ENCODE data around the gene COL6A1. TPM values are rescaled to one million over a fixed set of nuclear protein-coding genes. Genes with fewer than 3 reads are reported as not detected.

The COL6A1 gene
- total RNA-seq, 1 experiment from 2014 or later: 87.5 TPM

DNA sequence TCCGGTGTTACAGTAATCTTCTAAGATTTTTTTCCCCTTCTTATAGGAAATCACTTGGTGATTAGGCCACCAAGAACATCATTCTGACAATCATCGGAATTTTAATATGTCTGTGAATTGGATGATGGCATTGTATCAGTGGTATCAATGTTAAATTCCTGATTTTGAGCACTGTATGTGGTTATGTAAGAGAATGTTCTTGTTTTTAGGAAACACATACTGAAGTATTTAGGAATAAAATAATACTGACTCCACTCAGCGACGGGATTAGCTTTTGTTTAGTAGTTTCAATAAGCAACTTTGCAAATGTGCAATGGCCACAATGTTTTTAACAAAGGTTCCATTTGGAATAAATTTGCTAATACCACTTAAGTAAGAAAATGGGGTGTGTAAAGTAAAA is 30.6 kb downstream of the COL6A1 start:
- Histone ChIP-seq H3K27ac (ENCODE audit: low read depth, low read length) (no peak overlapping the region), H3K27me3 (ENCODE audit: insufficient read depth, low read length) (peaks cover 46% of the 10 kb centered on the region), H3K9me2 (ENCODE audit: insufficient read depth) (no peaks in the 10 kb centered on the region), H3K36me3 (ENCODE audit: control insufficient read depth in 1 of 2, insufficient read depth in 2 of 2, low read length in 2 of 2) (no peaks in the 10 kb centered on the region), H3K4me1 (ENCODE audit: control insufficient read depth in 1 of 2, insufficient read depth in 2 of 2, low read length in 2 of 2) (no peaks in the 10 kb centered on the region), H3K9me3 (ENCODE audit: control insufficient read depth in 1 of 2, insufficient read depth in 1 of 2, low read depth in 1 of 2, low read length in 2 of 2) (no peaks in the 10 kb centered on the region), H3K79me2 (ENCODE audit: insufficient read depth, low read length) (no peaks in the 10 kb centered on the region), H3K9ac (ENCODE audit: low read length) (no peak overlapping the region), H3K4me2 (ENCODE audit: low read length) (no peak overlapping the region), H3K4me3 (replicated peaks in 1 of 2; ENCODE audit: low read depth in 1 of 2, low read length in 2 of 2) (no peak overlapping the region), H2AFZ (ENCODE audit: low read depth, low read length, poor library complexity, severe bottlenecking) (no peak overlapping the region), H4K20me1 (ENCODE audit: insufficient read depth) (no peaks in the 10 kb centered on the region)
- ChIA-PET POLR2A (no interaction called here), CTCF (no interaction called here), RAD21 (ENCODE audit: low non-redundant PET in 1 of 2, low total read pairs in 2 of 2, uncharacterized antibody in 2 of 2, unreplicated experiment in 2 of 2) (no interaction called here)
- intact Hi-C loops (cut with micrococcal nuclease): no loop called here
- no peak for ATAC-seq
- BruUV-seq (replicated peaks): no TSS peak
- DNase-seq (ENCODE audit: low read depth, low spot score): no peak
- TF ChIP-seq RAD21 (IDR thresholded peaks at IDR 0.05; ENCODE audit: low read depth) (no peak), POLR2AphosphoS5 (IDR thresholded peaks at IDR 0.05; ENCODE audit: low read depth, low read length) (no peak), FOSL1 (IDR thresholded peaks at IDR 0.05; ENCODE audit: low read depth) (no peak), EGR1 (IDR thresholded peaks at IDR 0.05; ENCODE audit: low read depth) (no peak), ZFX (IDR thresholded peaks at IDR 0.05) (no peak), EZH2 (IDR thresholded peaks at IDR 0.05) (no peak), TCF7L2 (IDR thresholded peaks at IDR 0.05; ENCODE audit: borderline replicate concordance, extremely low read depth, insufficient read depth, insufficient read length) (no peak), YY1 (IDR thresholded peaks at IDR 0.05; ENCODE audit: extremely low read depth, insufficient replicate concordance, low read depth, low read length) (no peak), MAX (IDR thresholded peaks at IDR 0.05) (no peak), JUND (IDR thresholded peaks at IDR 0.05) (no peak), ZBTB33 (IDR thresholded peaks at IDR 0.05; ENCODE audit: extremely low read depth, insufficient replicate concordance, low read length) (no peak), EZH2phosphoT487 (IDR thresholded peaks at IDR 0.05; ENCODE audit: borderline replicate concordance) (no peak), ZNF274 (IDR thresholded peaks at IDR 0.05; ENCODE audit: low read depth, low read length) (no peak), SRF (IDR thresholded peaks at IDR 0.05; ENCODE audit: low read depth) (no peak), SIN3A (IDR thresholded peaks at IDR 0.05; ENCODE audit: low read depth) (no peak), CBX3 (IDR thresholded peaks at IDR 0.05; ENCODE audit: low read depth) (no peak), CEBPB (IDR thresholded peaks at IDR 0.05; ENCODE audit: low read depth) (no peak)
- TF ChIP-seq, protein P1, sequence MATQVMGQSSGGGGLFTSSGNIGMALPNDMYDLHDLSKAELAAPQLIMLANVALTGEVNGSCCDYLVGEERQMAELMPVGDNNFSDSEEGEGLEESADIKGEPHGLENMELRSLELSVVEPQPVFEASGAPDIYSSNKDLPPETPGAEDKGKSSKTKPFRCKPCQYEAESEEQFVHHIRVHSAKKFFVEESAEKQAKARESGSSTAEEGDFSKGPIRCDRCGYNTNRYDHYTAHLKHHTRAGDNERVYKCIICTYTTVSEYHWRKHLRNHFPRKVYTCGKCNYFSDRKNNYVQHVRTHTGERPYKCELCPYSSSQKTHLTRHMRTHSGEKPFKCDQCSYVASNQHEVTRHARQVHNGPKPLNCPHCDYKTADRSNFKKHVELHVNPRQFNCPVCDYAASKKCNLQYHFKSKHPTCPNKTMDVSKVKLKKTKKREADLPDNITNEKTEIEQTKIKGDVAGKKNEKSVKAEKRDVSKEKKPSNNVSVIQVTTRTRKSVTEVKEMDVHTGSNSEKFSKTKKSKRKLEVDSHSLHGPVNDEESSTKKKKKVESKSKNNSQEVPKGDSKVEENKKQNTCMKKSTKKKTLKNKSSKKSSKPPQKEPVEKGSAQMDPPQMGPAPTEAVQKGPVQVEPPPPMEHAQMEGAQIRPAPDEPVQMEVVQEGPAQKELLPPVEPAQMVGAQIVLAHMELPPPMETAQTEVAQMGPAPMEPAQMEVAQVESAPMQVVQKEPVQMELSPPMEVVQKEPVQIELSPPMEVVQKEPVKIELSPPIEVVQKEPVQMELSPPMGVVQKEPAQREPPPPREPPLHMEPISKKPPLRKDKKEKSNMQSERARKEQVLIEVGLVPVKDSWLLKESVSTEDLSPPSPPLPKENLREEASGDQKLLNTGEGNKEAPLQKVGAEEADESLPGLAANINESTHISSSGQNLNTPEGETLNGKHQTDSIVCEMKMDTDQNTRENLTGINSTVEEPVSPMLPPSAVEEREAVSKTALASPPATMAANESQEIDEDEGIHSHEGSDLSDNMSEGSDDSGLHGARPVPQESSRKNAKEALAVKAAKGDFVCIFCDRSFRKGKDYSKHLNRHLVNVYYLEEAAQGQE (IDR thresholded peaks at IDR 0.05; ENCODE audit: low read depth): no peak
